ENCODE results near the gene IPPK.

The IPPK gene

GRCh38 chr9:92669890-92670708, at the start of gene IPPK:
Gene IPPK (minus strand): TSS chr9:92670131. CDS start chr9:92669988, 143 bp downstream.
- TF ChIP-seq, protein P1, sequence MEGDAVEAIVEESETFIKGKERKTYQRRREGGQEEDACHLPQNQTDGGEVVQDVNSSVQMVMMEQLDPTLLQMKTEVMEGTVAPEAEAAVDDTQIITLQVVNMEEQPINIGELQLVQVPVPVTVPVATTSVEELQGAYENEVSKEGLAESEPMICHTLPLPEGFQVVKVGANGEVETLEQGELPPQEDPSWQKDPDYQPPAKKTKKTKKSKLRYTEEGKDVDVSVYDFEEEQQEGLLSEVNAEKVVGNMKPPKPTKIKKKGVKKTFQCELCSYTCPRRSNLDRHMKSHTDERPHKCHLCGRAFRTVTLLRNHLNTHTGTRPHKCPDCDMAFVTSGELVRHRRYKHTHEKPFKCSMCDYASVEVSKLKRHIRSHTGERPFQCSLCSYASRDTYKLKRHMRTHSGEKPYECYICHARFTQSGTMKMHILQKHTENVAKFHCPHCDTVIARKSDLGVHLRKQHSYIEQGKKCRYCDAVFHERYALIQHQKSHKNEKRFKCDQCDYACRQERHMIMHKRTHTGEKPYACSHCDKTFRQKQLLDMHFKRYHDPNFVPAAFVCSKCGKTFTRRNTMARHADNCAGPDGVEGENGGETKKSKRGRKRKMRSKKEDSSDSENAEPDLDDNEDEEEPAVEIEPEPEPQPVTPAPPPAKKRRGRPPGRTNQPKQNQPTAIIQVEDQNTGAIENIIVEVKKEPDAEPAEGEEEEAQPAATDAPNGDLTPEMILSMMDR (IDR thresholded peaks at IDR 0.05; ENCODE audit: low read depth, low read length) = no peak
- peak; percentile 96 for DNase-seq (ENCODE audit: extremely low read depth, low read depth)

DNA sequence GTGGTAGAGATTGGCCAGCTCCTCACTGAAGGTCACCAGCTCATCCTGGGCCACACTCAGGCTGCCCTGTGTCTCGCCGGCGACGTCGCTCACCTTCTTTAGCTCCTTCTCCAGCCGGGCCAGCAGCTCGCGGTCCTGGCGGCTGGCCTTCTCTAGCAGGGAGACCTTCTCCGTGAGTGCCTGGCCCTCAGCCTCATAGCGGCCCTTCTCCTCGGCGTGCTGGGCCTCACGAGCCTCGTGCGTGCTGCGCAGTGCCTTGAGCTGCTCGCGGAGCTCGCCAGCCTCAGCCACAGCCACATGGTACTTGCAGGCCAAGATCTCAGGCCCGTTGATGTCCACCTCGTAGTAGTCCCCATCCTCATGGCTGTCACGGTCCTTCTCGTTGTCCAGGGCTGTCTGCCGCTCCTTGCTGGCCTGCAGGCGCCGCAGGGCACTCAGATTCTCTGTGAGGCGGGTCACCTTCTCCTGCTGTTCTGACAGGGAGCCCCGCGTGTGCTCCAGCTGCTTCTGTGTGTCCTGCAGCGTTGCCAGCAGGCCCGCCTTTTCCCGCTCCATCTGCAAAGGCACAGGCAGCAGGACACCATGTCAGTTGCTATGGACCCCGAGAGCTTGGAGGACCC, 49.2 kb upstream of the IPPK start:
- TF ChIP-seq, protein P1 (IDR thresholded peaks at IDR 0.05; ENCODE audit: low read depth, low read length) = no peak
- no peak for DNase-seq (ENCODE audit: extremely low read depth, low read depth)

- TF ChIP-seq, protein P1 (IDR thresholded peaks at IDR 0.05; ENCODE audit: low read depth, low read length) = no peak
- DNase-seq (ENCODE audit: extremely low read depth, low read depth) = no peak
Observed at GRCh38 chr9:92718086-92719001, 48.4 kb upstream of the IPPK start.

GRCh38 chr9:92717201-92718085, 47.5 kb upstream of the IPPK start:
- TF ChIP-seq, protein P1 (IDR thresholded peaks at IDR 0.05; ENCODE audit: low read depth, low read length) = no peak
- no peak for DNase-seq (ENCODE audit: extremely low read depth, low read depth)

DNA sequence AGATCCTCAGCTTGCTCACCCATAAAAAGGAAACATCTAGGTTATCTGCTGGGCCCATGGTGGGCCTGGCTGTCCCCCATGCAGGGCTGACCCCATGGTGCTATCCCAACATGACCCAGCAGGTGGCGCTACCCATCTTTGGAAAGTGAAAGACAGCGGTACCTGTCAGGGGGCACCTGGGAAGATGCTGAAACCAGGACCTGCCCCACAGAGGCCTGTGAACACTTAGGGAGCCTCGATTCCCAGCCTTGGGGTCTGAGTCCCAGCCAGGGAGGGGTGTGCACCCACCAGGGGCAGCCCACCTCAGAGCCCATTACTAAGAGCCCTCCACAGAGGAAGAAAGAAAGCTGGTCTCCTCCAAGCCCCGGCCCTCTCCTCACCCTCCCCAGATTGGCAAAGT, 46.6 kb upstream of the IPPK start:
- no peak for DNase-seq (ENCODE audit: extremely low read depth, low read depth)
- TF ChIP-seq, protein P1 (IDR thresholded peaks at IDR 0.05; ENCODE audit: low read depth, low read length) = peak; percentile 94

- peak; percentile 20 for DNase-seq (ENCODE audit: extremely low read depth, low read depth)
- TF ChIP-seq, protein P1 (IDR thresholded peaks at IDR 0.05; ENCODE audit: low read depth, low read length) = no peak
Observed at GRCh38 chr9:92715488-92716231, 45.7 kb upstream of the IPPK start.

Data from AG09319 (cell line).